ENCODE data around the gene IGFL2.

Gene IGFL2

DNA sequence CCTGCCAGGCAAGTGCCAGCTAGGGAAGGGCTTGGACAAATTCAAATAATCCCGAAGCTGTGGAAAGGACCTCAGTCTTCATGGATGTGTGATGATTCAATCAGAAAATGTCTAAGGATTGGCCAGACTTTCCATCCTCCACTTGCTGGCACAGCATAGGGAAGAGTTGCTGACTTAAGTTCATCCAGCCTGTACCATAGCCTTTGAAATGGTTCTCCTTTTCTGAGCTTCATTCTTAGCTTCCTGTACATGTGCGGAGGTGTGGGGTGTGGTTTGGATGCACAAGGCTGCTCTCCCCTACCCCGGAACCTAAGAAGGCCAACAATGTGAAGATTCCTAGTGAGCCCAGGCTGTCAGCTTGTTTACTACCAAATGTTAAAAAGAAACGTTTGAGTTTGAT lies 22.6 kb upstream of the IGFL2 start:
- H3K4me3 ChIP-seq (replicated peaks; ENCODE audit: low read depth, low read length): no peak overlapping the region
- TF ChIP-seq, protein P1, sequence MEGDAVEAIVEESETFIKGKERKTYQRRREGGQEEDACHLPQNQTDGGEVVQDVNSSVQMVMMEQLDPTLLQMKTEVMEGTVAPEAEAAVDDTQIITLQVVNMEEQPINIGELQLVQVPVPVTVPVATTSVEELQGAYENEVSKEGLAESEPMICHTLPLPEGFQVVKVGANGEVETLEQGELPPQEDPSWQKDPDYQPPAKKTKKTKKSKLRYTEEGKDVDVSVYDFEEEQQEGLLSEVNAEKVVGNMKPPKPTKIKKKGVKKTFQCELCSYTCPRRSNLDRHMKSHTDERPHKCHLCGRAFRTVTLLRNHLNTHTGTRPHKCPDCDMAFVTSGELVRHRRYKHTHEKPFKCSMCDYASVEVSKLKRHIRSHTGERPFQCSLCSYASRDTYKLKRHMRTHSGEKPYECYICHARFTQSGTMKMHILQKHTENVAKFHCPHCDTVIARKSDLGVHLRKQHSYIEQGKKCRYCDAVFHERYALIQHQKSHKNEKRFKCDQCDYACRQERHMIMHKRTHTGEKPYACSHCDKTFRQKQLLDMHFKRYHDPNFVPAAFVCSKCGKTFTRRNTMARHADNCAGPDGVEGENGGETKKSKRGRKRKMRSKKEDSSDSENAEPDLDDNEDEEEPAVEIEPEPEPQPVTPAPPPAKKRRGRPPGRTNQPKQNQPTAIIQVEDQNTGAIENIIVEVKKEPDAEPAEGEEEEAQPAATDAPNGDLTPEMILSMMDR (IDR thresholded peaks at IDR 0.05; ENCODE audit: low read length, missing control alignments): no peak
- DNase-seq (ENCODE audit: low read depth): no peak

DNA sequence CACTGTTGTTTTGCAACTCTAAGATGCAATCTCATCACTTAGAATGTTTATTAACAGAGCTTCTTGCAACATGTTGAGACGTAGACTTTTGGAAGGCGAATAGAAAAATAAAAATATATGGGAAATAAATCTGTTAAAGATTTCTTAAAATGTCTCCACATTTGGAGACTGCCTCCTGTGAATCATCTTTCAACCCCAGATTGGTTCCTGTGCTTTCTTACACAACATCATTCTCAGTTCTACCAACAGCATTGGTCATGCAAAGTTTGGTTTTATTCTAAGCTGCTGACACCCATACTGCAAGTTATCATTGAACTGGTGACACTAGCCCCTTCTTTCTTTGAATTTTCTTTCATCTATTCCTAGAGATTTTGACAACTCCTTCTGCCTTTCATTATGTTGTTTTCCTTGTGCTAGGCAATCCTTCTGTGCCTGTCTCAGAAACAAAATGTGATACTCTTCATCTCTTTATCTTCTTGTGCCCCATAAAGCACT lies 21.9 kb upstream of the IGFL2 start:
- H3K4me3 ChIP-seq (replicated peaks; ENCODE audit: low read depth, low read length): no peak overlapping the region
- DNase-seq (ENCODE audit: low read depth): no peak
- TF ChIP-seq, protein P1 (IDR thresholded peaks at IDR 0.05; ENCODE audit: low read length, missing control alignments): no peak

DNA sequence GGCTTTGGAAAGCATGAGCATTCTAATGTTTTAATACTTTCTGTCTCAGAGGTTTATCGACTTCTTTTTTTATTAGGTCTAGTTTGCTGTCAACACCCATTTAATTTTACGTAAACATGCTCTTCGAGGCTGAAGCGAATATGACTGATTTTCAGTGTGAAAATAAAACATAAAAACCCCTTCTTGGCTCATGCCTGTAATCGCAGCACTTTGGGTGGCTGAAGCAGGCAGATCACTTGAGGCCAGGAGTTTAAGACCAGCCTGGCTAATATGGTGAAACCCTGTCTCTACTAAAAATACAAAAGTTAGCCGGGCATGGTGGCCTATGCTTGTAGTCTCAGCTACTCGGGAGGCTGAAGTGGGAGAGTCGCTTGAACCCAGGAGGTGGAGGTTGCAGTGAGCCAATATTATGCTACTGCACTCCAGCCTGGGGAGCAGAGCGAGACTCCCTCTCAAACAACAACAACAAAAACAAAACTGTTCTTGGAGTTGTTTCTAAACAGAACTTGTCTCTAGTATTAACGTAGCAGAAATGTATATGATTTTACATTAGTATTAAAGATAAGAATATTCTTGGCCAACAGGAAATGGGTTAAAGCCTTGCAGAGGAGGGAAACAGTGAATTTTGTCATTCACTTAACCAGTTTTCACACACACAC lies 16.4 kb upstream of the IGFL2 start:
- DNase-seq (ENCODE audit: low read depth): peak; percentile 16
- TF ChIP-seq, protein P1 (IDR thresholded peaks at IDR 0.05; ENCODE audit: low read length, missing control alignments): no peak
- no peak overlapping the region for H3K4me3 ChIP-seq (replicated peaks; ENCODE audit: low read depth, low read length)

DNA sequence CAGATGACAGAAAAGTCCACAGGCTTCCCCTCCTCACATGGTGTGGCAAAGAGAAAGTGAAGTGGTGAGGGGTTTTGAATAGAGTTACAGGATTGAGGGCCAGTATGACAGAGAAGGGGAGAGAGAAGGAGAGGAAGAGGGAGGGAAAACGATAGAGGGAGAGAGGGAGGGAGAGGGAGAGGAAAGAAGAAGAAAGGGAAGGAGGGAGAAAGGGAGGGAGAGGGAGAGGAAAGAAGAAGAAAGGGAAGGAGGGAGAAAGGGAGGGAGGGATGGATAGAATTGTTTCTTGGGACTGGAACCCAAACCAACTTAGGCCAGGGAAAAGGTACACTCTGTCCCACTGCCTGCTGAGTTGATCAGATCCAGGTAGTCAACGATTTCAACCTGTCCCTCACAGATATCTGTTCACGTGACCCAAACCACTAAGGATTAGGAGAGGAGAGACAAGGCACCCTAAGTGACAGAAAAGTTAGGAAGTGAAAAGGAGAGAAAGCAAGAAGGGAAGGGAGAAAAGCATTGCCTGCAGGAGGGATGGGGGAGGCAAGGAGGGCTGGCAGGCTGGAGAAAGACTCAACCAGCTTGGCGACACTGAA lies 15.4 kb upstream of the IGFL2 start:
- TF ChIP-seq, protein P1 (IDR thresholded peaks at IDR 0.05; ENCODE audit: low read length, missing control alignments): no peak
- no peak for DNase-seq (ENCODE audit: low read depth)
- H3K4me3 ChIP-seq (replicated peaks; ENCODE audit: low read depth, low read length): peak overlapping the region; percentile 1

DNA sequence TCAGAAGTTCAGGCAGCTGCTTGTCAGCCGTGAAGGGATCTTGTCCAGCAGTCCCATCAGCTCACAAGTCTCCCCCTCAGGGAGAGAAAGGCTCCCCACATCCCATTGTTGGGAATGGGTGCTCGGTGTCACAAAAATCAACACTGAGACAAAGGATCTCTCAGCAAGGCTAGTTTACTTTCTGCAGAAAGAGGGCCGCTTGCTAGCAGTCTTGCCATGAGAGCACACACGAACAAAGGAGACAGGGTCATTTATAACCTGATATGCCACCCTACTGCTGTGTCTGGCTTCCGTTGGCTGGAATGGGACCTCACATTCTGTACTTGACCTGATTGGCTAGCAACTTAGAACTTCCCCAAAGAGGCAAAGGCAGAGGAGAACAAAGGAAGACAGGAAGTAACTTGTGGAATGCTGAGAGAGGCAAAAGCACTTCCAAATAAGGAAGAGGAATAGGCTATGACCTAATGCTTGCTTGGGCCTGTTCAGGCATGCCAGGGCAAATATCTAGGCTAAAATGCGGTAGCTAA lies 14.9 kb upstream of the IGFL2 start:
- TF ChIP-seq, protein P1 (IDR thresholded peaks at IDR 0.05; ENCODE audit: low read length, missing control alignments): no peak
- DNase-seq (ENCODE audit: low read depth): peak; percentile 98
- H3K4me3 ChIP-seq (replicated peaks; ENCODE audit: low read depth, low read length): peak overlapping the region; percentile 1

DNA sequence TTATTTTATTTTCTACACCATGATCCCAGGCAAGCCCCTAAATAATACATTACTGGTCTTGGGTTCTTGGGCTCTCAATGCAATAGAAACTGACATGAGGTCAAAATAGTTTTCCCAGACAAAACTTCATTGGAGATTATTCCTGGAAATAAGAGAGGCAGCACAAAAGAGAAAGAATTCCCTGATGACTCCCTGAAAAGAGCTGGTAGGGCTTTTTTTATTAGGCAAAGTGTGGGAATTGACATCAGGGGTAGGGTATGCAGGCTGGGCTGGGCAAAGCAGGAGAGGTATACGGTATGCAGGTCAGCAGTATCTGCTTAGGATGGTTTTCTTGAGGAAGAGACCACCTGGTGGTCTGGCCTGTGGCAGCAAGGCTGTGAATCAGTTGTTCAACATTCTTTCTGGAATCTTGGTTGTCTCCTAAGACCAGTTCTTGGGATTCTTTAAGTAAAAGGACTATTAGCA lies 14.2 kb upstream of the IGFL2 start:
- H3K4me3 ChIP-seq (replicated peaks; ENCODE audit: low read depth, low read length): no peak overlapping the region
- TF ChIP-seq, protein P1 (IDR thresholded peaks at IDR 0.05; ENCODE audit: low read length, missing control alignments): no peak
- DNase-seq (ENCODE audit: low read depth): peak; percentile 10
